ENCODE data around the gene ATXN7L3. TPM values are rescaled to one million over a fixed set of nuclear protein-coding genes. Genes with fewer than 3 reads are reported as not detected.
A peak's percentile ranks its signal among the peaks of the same experiment; 100 is the strongest.

The ATXN7L3 gene
- total and polyA plus RNA-seq, 9 of the 15 experiments (the other 6 are each of a cell fraction or from before 2014, with no cell fraction given) = 0.62 to 66.1 (median 33.2) TPM

GRCh38 chr17:44188576-44189403 is 10.9 kb downstream of the ATXN7L3 start:
- DNase-seq (ENCODE audit: extremely low read depth in 1 of 4, low spot score in 3 of 4) (no peak), ATAC-seq (no peak), FAIRE-seq (no peak)
- H3K36me3 ChIP-seq (ENCODE audit: control insufficient read depth, insufficient read depth, low read length) = peaks cover 51% of the 10 kb centered on the region
- H3K79me2 ChIP-seq (ENCODE audit: control insufficient read depth, insufficient read depth, low read length) = peaks cover 38% of the 10 kb centered on the region
- 0 out of 2 replicates have a peak, but pooled peaks cover 5% of the 10 kb centered on the region for H4K20me1 ChIP-seq (replicated peaks; ENCODE audit: control insufficient read depth, insufficient read depth, low read length)
- TF ChIP-seq, protein P1, sequence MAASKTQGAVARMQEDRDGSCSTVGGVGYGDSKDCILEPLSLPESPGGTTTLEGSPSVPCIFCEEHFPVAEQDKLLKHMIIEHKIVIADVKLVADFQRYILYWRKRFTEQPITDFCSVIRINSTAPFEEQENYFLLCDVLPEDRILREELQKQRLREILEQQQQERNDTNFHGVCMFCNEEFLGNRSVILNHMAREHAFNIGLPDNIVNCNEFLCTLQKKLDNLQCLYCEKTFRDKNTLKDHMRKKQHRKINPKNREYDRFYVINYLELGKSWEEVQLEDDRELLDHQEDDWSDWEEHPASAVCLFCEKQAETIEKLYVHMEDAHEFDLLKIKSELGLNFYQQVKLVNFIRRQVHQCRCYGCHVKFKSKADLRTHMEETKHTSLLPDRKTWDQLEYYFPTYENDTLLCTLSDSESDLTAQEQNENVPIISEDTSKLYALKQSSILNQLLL (CRISPR knock-in tag; IDR thresholded peaks at IDR 0.05; ENCODE audit: borderline replicate concordance) = no peak
- 0 out of 2 replicates have a peak, but pooled peaks have one; percentile 47 for TF ChIP-seq RBFOX2 (IDR thresholded peaks at IDR 0.05; ENCODE audit: low read depth, low read length)
- TF ChIP-seq, protein P2, sequence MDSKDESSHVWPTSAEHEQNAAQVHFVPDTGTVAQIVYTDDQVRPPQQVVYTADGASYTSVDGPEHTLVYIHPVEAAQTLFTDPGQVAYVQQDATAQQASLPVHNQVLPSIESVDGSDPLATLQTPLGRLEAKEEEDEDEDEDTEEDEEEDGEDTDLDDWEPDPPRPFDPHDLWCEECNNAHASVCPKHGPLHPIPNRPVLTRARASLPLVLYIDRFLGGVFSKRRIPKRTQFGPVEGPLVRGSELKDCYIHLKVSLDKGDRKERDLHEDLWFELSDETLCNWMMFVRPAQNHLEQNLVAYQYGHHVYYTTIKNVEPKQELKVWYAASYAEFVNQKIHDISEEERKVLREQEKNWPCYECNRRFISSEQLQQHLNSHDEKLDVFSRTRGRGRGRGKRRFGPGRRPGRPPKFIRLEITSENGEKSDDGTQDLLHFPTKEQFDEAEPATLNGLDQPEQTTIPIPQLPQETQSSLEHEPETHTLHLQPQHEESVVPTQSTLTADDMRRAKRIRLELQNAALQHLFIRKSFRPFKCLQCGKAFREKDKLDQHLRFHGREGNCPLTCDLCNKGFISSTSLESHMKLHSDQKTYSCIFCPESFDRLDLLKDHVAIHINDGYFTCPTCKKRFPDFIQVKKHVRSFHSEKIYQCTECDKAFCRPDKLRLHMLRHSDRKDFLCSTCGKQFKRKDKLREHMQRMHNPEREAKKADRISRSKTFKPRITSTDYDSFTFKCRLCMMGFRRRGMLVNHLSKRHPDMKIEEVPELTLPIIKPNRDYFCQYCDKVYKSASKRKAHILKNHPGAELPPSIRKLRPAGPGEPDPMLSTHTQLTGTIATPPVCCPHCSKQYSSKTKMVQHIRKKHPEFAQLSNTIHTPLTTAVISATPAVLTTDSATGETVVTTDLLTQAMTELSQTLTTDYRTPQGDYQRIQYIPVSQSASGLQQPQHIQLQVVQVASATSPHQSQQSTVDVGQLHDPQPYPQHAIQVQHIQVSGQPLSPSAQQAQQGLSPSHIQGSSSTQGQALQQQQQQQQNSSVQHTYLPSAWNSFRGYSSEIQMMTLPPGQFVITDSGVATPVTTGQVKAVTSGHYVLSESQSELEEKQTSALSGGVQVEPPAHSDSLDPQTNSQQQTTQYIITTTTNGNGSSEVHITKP (IDR thresholded peaks at IDR 0.05; ENCODE audit: partially characterized antibody) = peak; percentile 53
- TF ChIP-seq, protein P3, sequence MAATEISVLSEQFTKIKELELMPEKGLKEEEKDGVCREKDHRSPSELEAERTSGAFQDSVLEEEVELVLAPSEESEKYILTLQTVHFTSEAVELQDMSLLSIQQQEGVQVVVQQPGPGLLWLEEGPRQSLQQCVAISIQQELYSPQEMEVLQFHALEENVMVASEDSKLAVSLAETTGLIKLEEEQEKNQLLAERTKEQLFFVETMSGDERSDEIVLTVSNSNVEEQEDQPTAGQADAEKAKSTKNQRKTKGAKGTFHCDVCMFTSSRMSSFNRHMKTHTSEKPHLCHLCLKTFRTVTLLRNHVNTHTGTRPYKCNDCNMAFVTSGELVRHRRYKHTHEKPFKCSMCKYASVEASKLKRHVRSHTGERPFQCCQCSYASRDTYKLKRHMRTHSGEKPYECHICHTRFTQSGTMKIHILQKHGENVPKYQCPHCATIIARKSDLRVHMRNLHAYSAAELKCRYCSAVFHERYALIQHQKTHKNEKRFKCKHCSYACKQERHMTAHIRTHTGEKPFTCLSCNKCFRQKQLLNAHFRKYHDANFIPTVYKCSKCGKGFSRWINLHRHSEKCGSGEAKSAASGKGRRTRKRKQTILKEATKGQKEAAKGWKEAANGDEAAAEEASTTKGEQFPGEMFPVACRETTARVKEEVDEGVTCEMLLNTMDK (IDR thresholded peaks at IDR 0.05; ENCODE audit: borderline replicate concordance, insufficient read depth, low read depth, low read length, poor library complexity, severe bottlenecking) = no peak
- H3K9me1 ChIP-seq (ENCODE audit: control insufficient read depth, insufficient read depth, low read length) = no peaks in the 10 kb centered on the region
- H3K4me2 ChIP-seq (ENCODE audit: insufficient read depth, low read length) = no peak overlapping the region
- no peaks in the 10 kb centered on the region for H3K9me3 ChIP-seq (replicated peaks; ENCODE audit: control insufficient read depth, insufficient read depth, low read depth, low read length)
- H3K9ac ChIP-seq (ENCODE audit: insufficient read depth in 1 of 2, low read depth in 2 of 2, low read length in 2 of 2) = peak overlapping the region in 1 of 2 experiments; percentile 60; a peak in 2 of 4 replicates
- H2AFZ ChIP-seq (ENCODE audit: low read depth, low read length) = no peak overlapping the region
- no peaks in the 10 kb centered on the region for H3K27me3 ChIP-seq (ENCODE audit: control insufficient read depth in 2 of 2, insufficient read depth in 2 of 2, low read length in 2 of 2)
- H3K27ac ChIP-seq (ENCODE audit: extremely low read depth, low read depth, low read length) = no peak overlapping the region
- intact Hi-C loops (cut with micrococcal nuclease) (no loop called here), in situ Hi-C loops (cut with MboI) (no loop called here)
- BruUV-seq (replicated peaks) = no TSS peak
- no peak overlapping the region for H3K4me3 ChIP-seq
- WGBS (ENCODE audit: insufficient coverage, low coverage, missing lambda C conversion rate) = 87% methylated on average over 10 of the region's 12 CpGs
- ChIA-PET POLR2A (interaction anchor here (2.3 kb wide), 1 partner anchor 9 kb away, joined by 14 read pairs; no protein-coding TSS in a partner anchor), CTCF (ENCODE audit: low intra/inter-chr PET ratio) (no interaction called here)
- peaks cover 20 to 22% of the 10 kb centered on the region in 2 experiments for H3K4me1 ChIP-seq (replicated peaks in 1 of 2; ENCODE audit: control insufficient read depth in 2 of 2, insufficient read depth in 2 of 2, low read length in 2 of 2)

Measured in K562 (cell line).